HAP-1 (cell line): ENCODE data around the gene SPIRE1.

Source experiments
- DNase-seq, 2 experiments: peaks; one replicate each; pipeline ENCODE4 v3.0.0-alpha.2; 2016 to 2020; ENCODE audit warnings: low spot score in 2 of 2
- H3K27me3 ChIP-seq: fragments of 250-450 bp; sonication (Bioruptor Pico); 2 replicates; pipeline ENCODE4 v1.5.1; 2020; ENCODE audit warnings: low read depth, mild to moderate bottlenecking, moderate library complexity
- H3K36me3 ChIP-seq: fragments of 250-450 bp; sonication (Bioruptor Pico); replicated peaks from 2 replicates; pipeline ENCODE4 v1.5.1; 2020; ENCODE audit warnings: mild to moderate bottlenecking
- H3K4me1 ChIP-seq: fragments of 250-450 bp; sonication (Bioruptor Pico); 2 replicates; pipeline ENCODE4 v1.5.1; 2020; ENCODE audit warnings: mild to moderate bottlenecking
- H3K4me3 ChIP-seq: fragments of 250-450 bp; sonication (Bioruptor Pico); 2 replicates; pipeline ENCODE4 v1.5.1; 2020; ENCODE audit warnings: mild to moderate bottlenecking, moderate library complexity
- H3K9me3 ChIP-seq: fragments of 250-450 bp; sonication (Bioruptor Pico); 2 replicates; pipeline ENCODE4 v1.5.1; 2020; ENCODE audit warnings: mild to moderate bottlenecking, moderate library complexity
- in situ Hi-C: fragments of 300-500 bp; cut with MboI; formaldehyde crosslinking; loops from 3 replicates; pipeline ENCODE4 v1.14.3; 2020; ENCODE audit warnings: low sequenced_read_pairs, inconsistent platforms, mixed read lengths

The SPIRE1 gene

DNA sequence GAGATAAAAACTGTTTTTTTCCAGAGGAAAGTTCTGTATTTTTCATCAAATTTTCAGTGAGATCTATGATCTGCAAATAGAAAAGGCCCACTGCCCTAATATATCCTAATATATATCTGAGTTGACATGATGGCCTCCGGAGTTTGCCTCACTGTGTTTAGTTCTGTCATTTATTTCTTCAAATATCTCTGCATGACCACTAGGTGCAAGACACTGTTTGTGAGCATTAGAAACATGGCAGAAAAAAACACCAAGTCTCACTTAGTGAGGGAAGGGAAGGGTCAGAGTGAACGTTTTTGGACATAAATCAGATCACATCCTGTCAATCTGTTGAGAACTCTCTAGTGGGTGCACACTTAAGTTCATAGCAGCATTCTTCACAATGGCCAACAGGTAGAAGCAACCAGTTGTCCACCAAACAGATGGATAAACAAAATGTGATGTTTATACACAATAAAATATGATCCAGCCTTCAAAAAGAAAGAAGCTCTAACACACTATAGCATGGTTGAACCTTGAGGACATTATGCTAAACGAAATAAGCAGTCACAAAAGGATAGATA lies 53.4 kb downstream of the SPIRE1 start:
- DNase-seq = no peak
- in situ Hi-C loops = no loop called here
- Histone ChIP-seq H3K27me3 (no peaks in the 10 kb centered on the region), H3K4me1 (peaks cover 12% of the 10 kb centered on the region; the same call in 1 of the 2 replicates), H3K4me3 (no peak overlapping the region), H3K9me3 (no peaks in the 10 kb centered on the region), H3K36me3 (no peaks in the 10 kb centered on the region)

DNA sequence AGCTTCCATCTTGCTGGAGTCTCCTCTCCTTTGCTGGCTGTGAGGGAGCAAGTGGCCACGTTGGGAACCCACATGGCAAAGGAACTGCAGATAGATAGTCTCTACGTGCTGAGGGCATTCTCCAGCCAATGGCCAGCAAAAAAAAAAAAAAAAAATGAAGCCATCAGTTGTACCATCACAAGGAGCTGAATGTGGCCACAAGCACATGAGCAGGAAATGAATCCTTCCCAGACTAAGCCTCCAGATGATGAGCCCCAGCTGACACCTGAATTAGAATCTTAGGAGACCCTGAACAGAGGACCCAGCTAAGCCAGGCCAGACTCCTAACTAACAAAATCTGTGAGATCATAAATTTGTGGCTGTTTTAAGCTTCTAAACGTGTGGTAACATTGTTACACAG lies 57.9 kb downstream of the SPIRE1 start:
- in situ Hi-C loops = no loop called here
- H3K9me3 ChIP-seq = no peaks in the 10 kb centered on the region
- H3K4me3 ChIP-seq = no peak overlapping the region
- DNase-seq = no peak
- H3K27me3 ChIP-seq = no peaks in the 10 kb centered on the region
- H3K36me3 ChIP-seq = no peaks in the 10 kb centered on the region
- no peaks in the 10 kb centered on the region for H3K4me1 ChIP-seq

DNA sequence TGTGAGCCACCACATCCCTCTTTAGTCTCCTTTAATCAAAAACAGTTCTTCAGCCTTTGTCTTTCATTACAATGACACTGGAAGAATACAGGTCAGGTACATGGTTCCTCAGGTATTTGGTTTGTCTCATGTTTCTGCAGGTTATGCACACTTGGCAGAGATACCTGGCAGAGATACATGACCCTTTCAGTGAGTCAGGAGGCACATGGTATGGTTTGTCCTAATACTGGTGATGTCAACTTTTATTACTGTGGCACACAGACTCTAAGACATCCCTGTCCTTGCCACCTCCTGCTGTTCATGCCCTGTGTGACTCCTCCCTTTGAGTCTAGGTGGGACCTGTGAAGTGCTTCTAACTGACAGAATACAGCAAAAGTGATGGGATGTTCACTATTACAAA lies 58.4 kb downstream of the SPIRE1 start:
- in situ Hi-C loops = no loop called here
- Histone ChIP-seq H3K4me1 (no peaks in the 10 kb centered on the region), H3K27me3 (no peaks in the 10 kb centered on the region), H3K4me3 (no peak overlapping the region), H3K9me3 (no peaks in the 10 kb centered on the region), H3K36me3 (no peaks in the 10 kb centered on the region)
- DNase-seq = no peak

DNA sequence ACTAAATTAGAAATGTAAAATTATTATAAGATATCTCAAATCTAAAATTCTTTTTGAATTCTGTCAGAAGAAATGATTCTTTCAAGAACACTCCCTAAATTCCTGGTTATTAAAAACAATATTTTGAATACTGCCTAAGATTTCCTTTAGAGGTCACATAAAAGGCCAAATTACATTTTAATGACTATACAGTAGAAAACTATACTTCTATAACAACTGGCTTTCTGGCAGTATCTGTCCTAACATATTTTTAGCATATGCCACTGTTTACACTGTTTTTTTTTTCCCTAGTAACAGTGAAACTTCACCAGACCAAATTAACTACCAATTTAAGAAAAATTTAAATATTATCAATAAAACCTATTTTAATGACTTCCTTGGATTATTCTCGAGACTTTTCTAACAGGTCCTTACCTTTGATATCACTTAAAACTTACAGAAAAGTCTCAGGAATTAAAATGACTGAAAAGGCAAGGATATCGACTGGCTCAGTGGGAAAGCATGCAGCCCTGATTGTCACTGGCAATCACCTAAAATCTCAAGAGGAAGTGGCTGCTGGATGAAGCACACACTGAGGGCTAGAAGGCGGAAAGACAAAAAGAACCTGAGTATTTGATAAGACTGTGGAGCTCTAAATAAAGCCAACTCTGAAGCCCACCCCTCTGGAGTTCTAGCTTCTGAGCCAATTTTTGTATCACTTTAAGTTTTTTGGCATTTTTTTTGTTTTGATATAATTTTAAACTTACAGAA lies 59.6 kb downstream of the SPIRE1 start:
- H3K27me3 ChIP-seq = no peaks in the 10 kb centered on the region
- DNase-seq = no peak
- in situ Hi-C loops = no loop called here
- no peaks in the 10 kb centered on the region for H3K4me1 ChIP-seq
- no peak overlapping the region for H3K4me3 ChIP-seq
- no peaks in the 10 kb centered on the region for H3K9me3 ChIP-seq
- no peaks in the 10 kb centered on the region for H3K36me3 ChIP-seq

DNA sequence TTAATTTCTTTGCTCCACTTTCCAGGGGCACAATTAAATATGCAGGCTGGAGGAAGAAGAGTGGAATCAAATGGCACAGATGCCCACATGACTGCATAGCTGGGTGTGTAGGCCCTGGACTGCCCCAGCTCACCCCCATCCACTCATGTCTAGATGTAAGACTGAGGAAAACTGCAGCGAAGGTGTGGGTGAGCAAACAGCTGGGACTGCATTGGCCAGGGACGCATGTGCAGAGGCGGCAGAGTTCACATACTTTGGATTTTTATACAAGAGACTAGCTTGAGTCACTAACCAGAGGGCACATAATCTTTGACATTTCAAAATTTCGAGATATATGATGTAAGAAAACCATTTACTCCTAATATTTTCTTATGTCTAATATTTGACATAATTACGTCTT lies 60.1 kb downstream of the SPIRE1 start:
- Histone ChIP-seq H3K27me3 (no peaks in the 10 kb centered on the region), H3K36me3 (no peaks in the 10 kb centered on the region), H3K9me3 (no peaks in the 10 kb centered on the region), H3K4me3 (no peak overlapping the region), H3K4me1 (no peaks in the 10 kb centered on the region)
- in situ Hi-C loops = no loop called here
- DNase-seq = no peak

DNA sequence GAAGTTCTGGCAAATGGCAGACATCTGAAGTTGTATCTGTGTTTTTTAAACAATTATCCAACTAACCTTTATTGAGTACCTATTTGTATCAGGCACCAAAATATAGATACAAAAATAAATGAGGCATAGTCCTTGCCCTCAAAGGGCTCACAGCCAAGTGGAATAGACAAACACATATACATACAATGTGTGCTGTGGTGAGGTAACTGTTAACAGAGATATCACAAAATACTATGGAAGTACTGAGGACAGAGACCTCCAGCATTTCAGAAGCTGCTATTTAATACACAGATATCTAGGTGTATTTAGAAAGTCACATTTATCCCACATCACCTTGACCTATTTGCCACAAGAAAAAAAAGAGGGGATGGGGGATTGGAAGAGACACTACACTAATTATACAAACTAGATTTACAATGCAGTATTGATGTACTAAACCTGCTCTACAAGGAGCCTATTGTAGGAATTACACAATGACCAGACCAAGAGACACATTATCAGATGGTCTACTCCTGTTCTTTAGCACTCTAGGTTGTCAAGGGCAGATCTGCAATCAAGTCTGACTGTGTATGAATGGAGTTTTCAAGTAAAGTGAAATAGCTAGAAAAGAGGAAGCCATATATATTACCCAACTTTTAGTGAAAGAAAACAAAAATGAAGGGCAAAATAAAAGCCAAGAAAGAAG lies 62.2 kb downstream of the SPIRE1 start:
- in situ Hi-C loops = no loop called here
- H3K9me3 ChIP-seq = no peaks in the 10 kb centered on the region
- no peaks in the 10 kb centered on the region for H3K27me3 ChIP-seq
- H3K36me3 ChIP-seq = no peaks in the 10 kb centered on the region
- no peak for DNase-seq
- H3K4me1 ChIP-seq = no peaks in the 10 kb centered on the region
- H3K4me3 ChIP-seq = no peak overlapping the region

DNA sequence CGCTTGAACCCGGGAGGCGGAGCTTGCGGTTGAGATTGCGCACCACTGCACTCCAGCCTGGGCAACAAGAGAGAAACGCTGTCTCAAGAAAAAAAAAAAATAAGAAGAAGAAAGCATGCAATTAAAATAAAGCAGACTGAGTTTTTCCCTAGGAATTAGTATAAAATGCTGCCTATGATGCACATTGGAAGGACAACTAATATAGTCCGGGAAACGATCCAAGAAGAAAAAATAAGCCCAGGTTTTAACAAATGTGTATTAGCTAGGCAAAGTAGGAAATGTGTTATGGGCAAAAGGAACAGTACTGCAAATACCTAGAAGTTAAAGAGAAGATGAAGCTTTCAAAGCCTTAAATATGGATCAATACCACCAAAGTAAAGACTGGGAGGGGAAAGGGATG lies 64.0 kb downstream of the SPIRE1 start:
- Histone ChIP-seq H3K9me3 (no peaks in the 10 kb centered on the region), H3K36me3 (no peaks in the 10 kb centered on the region), H3K4me3 (no peak overlapping the region), H3K27me3 (no peaks in the 10 kb centered on the region), H3K4me1 (no peaks in the 10 kb centered on the region)
- DNase-seq = no peak
- in situ Hi-C loops = no loop called here

DNA sequence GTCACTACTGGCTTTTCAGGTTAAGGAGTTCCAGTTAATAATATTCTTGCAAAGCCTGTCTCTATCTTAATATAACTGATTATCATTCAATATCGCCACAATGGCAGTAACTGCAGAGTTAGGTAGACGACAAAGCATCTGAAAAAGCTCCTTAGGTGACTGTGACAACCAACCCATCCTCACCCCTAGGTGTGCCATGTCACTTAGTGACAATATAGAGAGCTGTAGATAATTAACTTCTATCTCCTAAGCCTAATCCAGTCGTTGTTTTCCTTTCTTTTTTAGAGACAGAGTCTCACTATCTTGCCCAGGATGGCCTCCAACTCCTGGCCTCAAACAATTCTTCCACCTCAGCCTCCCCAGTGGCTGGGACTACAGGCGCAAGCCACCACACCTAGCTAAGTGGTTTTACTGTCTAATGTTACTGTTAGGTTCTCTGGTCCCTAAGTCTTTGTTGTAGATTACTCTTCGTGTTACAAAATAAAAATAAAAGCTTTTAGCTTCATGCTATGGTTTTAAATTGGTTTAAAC lies 65.2 kb downstream of the SPIRE1 start:
- in situ Hi-C loops = no loop called here
- no peaks in the 10 kb centered on the region for H3K9me3 ChIP-seq
- H3K27me3 ChIP-seq = no peaks in the 10 kb centered on the region
- no peaks in the 10 kb centered on the region for H3K36me3 ChIP-seq
- no peak overlapping the region for H3K4me3 ChIP-seq
- no peak for DNase-seq
- no peaks in the 10 kb centered on the region for H3K4me1 ChIP-seq

DNA sequence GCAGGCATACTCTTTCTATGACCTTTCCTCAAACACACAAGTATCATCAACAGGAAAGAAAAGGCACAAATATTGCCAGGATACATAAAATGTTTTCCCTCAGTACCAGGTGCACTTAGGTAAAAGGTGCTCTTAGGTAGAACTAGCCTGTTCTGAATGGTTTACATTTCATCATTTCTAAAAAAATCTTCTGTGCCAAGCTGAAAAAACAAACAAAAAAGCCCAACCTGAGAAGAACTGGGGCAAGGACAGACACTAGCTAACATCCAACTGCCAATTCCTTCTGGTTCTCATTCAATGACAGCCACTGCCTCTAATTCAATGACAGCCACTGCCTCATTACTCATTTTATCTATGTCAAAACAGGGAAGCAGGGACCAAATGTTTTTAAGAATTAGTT lies 68.5 kb downstream of the SPIRE1 start:
- no peaks in the 10 kb centered on the region for H3K36me3 ChIP-seq
- H3K27me3 ChIP-seq = no peaks in the 10 kb centered on the region
- H3K4me3 ChIP-seq = no peak overlapping the region
- no peaks in the 10 kb centered on the region for H3K4me1 ChIP-seq
- in situ Hi-C loops = no loop called here
- no peaks in the 10 kb centered on the region for H3K9me3 ChIP-seq
- no peak for DNase-seq

DNA sequence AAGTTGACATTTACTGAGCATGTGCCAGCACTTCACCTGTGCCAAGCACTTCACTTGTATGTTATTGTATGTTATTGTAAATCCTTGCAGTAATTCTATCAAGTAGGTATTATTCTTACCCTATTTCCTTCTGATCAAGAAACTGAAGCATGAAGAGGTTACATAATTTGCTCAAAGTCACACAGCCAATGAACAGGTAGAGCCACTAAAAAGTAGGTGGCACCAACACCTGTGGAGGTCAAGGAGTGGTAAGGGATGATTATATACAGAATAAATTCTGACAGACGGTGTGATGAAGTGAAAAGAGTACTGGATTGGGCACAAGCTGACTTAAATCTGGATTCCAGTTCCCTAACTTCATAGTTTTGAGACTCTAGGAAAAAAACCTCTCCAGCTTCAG lies 71.0 kb downstream of the SPIRE1 start:
- Histone ChIP-seq H3K9me3 (no peaks in the 10 kb centered on the region), H3K27me3 (no peaks in the 10 kb centered on the region), H3K4me3 (no peak overlapping the region), H3K4me1 (no peaks in the 10 kb centered on the region), H3K36me3 (no peaks in the 10 kb centered on the region)
- no peak for DNase-seq
- in situ Hi-C loops = no loop called here

DNA sequence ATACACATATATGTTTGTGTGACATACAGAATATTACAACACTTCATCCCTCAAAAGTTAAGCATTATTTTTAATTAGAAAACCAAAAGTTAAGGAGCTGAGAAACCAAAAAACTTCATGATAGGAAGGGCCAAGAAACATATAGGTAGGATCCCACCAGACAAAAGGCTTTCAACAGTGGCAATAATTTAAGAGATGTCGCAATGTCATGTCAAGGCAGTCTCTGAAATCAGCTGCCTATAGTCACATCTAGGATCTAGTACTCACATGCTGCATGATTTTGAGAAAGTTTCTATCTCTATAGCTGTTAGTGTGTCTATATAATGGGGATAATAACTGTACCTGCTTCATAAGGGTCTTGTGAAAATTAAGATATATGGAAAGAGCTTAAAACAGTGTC lies 72.7 kb downstream of the SPIRE1 start:
- in situ Hi-C loops = no loop called here
- H3K36me3 ChIP-seq = no peaks in the 10 kb centered on the region
- H3K4me3 ChIP-seq = no peak overlapping the region
- H3K27me3 ChIP-seq = no peaks in the 10 kb centered on the region
- no peak for DNase-seq
- no peaks in the 10 kb centered on the region for H3K4me1 ChIP-seq
- H3K9me3 ChIP-seq = no peaks in the 10 kb centered on the region

DNA sequence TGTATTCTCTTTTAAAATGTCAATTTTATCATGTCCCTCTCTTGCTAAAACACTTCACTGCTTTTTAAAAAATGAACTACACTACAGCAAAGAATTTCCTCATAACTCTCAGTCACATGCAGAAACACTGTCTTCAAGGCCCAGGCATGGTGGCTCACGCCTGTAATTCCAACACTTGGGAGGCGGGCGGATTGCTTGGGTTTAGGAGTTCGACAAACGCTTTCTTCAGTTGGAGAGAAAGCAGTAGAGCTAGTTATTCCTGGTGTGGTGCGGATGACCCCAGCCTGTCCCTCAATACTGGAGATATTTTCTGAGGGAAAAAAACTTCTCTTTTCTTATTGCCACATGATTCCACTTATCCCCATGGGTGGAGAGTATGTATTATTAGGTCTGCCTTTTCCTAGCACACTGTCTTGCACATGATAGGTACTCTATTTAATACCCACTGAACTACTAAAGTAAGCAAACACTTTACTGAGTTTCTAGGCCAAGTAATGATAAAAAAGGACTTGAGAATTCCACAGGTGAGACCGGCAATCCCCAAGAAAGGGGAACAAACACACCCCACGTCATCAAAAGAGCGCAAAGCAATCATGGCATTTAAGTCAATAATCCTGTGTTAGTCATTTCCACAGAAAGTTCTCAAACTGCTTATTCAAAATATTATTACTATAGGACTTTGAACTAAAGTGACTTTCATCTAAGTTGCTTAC lies 77.1 kb downstream of the SPIRE1 start:
- no peaks in the 10 kb centered on the region for H3K4me1 ChIP-seq
- no peaks in the 10 kb centered on the region for H3K9me3 ChIP-seq
- H3K36me3 ChIP-seq = no peaks in the 10 kb centered on the region
- no peak overlapping the region for H3K4me3 ChIP-seq
- no peak for DNase-seq
- H3K27me3 ChIP-seq = no peaks in the 10 kb centered on the region
- in situ Hi-C loops = no loop called here

DNA sequence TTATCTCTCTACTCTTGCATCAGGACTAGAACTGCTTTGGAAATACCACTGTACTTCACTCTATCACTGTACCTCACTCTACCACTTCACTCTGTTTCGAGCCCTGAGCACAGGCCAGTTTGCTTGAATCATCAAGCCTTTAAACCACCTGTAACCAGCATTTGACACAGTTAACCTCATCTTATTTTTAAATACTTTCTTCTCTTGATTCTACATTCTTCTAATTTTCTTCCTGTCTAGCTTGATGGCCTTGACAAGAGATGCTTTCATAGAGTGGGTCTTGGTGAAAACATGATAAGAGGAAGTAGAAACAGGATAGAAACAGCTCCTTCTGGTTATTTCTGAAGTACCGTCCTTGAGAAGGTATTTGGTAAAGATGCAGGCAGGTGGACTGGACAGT lies 78.1 kb downstream of the SPIRE1 start:
- H3K4me1 ChIP-seq = no peaks in the 10 kb centered on the region
- no peaks in the 10 kb centered on the region for H3K9me3 ChIP-seq
- no peak for DNase-seq
- no peaks in the 10 kb centered on the region for H3K36me3 ChIP-seq
- in situ Hi-C loops = no loop called here
- H3K4me3 ChIP-seq = no peak overlapping the region
- no peaks in the 10 kb centered on the region for H3K27me3 ChIP-seq

DNA sequence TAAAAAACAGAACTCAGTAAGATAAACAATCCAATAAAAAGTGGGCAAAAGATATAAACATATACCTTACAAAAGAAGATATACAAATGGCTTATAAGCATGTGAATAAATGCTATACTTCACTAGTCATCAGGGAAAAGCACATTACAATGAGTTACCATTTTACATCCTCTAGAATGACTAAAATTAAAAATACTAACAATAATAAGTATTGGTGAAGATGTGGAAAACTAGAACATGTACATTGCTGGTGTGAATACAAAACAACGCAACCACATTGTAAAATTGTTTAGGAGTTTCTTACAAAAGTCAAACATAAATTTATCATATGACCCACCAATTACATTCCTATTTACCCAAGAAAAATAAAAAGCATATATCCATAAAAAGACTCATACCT lies 80.1 kb downstream of the SPIRE1 start:
- in situ Hi-C loops = no loop called here
- no peaks in the 10 kb centered on the region for H3K9me3 ChIP-seq
- no peaks in the 10 kb centered on the region for H3K36me3 ChIP-seq
- H3K4me3 ChIP-seq = no peak overlapping the region
- no peaks in the 10 kb centered on the region for H3K4me1 ChIP-seq
- DNase-seq = no peak
- no peaks in the 10 kb centered on the region for H3K27me3 ChIP-seq
